HG02840 (cell line): Measurements from ENCODE around the gene GNL3.
"Not testable (repeated sequence)": the region's sequence is repeated elsewhere in the genome, so short reads cannot be mapped to it uniquely, and the experiment has no call there.

Experiments used
- ATAC-seq: cut with Tn5 transposase; IDR thresholded peaks from one replicate; pipeline ENCODE4 v1.9.1; 2021; ENCODE audit warnings: mild to moderate bottlenecking, moderate library complexity, moderate number of reproducible peaks; ENCODE audit not compliant: unreplicated experiment, low FRiP score

Gene GNL3, protein sequence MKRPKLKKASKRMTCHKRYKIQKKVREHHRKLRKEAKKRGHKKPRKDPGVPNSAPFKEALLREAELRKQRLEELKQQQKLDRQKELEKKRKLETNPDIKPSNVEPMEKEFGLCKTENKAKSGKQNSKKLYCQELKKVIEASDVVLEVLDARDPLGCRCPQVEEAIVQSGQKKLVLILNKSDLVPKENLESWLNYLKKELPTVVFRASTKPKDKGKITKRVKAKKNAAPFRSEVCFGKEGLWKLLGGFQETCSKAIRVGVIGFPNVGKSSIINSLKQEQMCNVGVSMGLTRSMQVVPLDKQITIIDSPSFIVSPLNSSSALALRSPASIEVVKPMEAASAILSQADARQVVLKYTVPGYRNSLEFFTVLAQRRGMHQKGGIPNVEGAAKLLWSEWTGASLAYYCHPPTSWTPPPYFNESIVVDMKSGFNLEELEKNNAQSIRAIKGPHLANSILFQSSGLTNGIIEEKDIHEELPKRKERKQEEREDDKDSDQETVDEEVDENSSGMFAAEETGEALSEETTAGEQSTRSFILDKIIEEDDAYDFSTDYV

DNA sequence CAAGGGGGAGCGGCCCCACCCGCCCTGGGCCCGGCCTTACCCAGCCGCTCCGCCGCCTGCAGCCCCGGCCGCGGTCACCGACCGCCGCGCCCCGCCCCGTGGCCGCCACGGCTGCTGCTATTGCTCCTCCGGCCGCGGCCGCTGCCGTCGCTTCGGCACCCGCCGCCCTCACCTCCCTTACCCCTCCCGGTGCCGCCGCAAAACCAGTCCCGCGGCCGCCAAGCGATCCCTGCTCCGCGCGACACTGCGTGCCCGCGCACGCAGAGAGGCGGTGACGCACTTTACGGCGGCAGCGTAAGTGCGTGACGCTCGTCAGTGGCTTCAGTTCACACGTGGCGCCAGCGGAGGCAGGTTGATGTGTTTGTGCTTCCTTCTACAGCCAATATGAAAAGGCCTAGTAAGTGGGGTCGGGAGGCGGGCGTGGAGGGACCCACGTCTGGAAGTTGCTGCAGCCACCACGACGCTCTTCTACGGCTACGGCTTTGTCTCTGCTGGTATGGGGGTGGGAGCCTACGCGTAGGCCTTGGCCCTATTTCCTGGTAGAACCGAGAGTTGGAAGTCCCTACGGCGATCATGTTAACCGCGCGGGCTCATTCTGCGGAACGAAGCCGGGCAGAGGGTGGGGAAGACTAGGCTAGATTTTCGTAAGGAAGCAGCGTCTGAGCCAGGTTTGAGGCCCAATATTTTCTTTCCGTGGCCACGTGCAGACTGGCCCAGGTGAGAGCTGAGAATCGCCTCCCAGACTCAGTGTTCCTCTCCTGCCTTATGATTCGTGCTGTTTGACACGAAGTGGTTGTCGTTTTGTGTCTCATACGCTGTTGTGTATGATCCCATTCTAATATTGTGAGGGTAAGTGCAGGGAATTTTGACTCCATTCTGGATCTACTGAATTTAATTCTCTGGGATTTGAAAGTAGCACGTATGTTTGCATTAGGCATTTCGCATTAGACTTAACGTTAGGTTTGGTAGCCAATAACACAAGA is at the start of gene GNL3, which contains the start of gene PBRM1:
GNL3 (plus strand) TSS at position 324 of the 983 bp plus-strand sequence; CDS start at position 385, 61 bp downstream.
PBRM1 (minus strand) TSS at position 205 of the 983 bp plus-strand sequence.
- ATAC-seq: peak; percentile 78

DNA sequence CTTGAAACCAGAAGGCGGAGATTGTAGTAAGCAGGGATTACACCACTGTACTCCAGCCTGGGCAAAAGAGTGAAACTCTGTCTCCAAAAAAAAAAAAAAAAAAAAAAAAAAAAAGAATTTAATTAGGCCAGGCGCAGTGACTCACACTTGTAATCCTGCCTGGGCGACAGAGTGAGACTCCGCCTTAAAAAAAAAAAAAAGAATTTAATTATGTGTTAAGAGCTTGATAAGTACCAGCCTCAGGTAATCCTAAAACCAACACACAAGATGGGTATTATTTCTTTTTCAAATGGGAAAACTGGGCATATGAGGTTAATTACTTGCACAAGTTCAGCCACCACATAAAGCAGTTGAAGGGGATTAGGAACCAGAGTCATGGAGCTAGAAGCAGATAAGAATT is 49.2 kb upstream of the GNL3 start:
- no peak for ATAC-seq

DNA sequence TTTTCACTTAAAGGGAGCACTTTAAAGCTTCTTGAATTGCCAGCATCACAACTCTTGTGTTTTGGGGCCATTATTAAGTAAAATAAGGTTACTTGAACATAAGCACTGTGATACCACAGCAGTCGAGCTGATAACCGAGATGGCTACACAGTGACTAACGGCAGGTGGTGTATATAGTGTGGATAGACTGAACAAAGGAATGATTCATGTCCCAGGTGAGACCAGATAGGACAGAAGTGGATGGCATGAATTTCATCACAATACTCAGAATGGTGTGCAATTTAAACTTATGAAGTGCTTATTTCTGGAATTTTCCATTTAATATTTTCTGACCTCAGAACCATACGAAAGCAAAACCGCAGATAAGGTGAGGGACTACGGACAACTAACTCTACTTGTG is 40.3 kb upstream of the GNL3 start:
- no peak for ATAC-seq

DNA sequence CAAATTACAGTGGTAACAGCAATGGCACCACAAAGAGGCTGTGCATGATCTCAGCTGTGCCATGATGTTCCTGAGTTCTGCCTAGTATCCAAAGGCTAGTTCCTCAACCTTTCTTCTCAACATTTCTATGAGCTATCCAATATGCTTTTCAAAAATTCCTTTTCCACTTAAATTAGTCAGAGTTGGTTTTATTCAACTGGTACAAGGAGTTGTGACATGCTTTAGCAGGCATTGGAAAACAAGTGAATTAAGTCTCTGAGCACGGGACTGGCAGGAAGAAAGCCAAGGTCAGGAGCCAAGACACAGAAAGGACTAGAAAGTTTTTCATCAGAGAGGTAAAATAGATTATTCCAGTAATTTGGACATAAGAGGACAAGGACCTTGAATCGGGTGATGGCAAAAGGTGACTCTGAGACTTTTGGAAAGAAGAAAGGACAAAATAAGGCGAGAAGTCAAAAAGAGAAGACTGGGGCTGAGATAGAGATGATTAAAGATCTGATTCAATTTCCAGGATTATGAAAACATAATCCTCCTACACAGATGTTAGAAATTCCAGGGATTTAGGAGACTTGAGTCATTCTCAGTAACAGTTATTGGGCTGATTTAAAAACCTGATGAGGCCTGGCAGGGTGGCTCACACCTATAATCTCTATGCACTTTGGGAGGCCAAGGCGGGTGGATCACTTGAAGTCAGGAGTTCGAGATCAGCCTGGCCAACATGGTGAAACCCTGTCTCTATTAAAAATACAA is 36.2 kb upstream of the GNL3 start:
- ATAC-seq: no peak

DNA sequence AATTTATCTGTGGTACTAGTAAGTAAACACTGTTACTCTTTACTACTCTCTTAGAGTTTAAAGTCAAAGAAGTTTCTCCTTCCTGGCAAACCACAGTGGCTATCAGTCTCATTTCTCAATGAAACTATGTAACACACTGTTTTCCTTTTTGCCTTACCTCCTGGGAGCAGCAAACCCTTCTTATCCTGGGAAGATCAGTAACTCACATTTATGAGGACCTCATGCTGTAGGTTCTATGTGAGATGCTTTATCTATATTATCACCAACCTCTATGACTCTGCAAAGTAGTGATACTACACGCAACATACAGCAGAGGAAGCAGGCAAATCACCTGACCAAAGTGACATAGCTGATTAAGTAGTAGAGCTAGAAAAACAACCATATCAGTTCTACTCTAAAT is 35.4 kb upstream of the GNL3 start:
- no peak for ATAC-seq

DNA sequence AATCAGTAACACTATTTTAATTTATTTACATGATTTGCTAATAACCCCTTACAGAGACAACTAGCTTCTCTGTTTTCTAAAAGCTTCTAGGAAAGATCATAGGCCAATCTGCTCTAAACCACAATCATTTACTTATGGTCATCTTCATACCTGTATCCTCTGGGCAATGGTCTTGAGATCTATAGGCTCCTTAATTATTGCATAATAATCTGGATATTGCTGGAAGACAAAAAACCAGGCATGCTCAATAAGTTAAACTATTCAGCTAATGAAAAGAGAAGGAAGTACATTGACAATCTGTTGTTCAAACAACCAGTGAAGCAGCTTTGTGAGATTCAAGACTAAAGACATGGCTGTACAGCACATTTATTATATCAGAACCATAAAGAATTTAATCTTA is 34.2 kb upstream of the GNL3 start:
- ATAC-seq: no peak

DNA sequence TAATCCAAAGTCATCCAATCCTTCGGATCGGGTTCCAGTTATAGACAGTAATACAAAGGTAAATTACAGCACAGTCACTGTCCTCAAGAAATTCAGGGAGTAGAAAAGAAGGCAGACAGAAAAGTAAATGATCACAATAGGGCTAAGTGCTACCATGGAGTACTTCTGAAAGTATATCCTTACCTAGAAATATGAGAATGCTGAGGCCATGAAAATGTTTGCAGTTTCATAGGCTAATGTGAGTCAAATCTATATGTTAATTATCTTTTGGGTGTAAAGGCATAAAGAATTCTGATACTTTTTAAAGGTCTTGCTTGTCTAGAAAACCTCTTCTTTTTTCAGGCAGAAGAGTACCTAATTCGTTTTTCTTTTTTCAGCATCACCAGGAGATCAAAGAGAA is 29.9 kb upstream of the GNL3 start:
- ATAC-seq: no peak

DNA sequence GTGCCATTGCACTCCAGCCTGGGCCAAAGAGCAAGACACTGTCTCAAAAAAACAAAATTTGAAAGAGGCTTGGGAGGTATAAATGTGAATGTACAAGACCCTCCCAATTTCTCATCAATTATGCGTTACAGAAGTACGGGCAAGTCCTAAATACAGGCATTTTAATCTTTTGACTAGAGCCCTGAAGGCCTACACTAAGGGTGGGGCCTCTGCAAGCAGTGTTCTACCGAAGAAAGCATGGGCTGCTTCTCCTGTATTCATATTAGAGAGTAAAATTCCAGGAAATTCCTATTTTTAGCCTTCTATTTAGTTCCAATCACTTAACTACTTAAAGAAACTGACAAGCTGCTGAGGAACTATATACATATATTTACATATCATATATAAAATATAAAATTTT is 25.8 kb upstream of the GNL3 start:
- no peak for ATAC-seq

DNA sequence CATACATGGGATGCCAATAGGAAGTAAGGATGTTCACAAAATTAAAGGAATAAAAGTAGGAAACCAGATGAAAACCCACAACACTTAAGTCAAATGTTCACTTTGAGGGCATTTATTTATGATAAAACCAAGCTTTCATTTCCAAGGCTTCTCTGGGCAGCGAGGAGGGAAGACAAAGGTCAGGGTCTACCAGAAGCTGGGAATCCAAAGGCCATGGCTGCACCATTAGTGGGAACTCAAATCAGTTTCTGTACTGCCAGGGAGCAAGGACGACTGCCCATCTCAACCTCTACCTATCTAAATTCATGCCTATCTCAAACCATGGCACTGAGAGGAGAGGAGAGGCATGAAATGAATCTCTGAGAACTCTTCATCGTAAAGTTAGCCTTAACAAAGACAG is 22.7 kb upstream of the GNL3 start:
- no peak for ATAC-seq

DNA sequence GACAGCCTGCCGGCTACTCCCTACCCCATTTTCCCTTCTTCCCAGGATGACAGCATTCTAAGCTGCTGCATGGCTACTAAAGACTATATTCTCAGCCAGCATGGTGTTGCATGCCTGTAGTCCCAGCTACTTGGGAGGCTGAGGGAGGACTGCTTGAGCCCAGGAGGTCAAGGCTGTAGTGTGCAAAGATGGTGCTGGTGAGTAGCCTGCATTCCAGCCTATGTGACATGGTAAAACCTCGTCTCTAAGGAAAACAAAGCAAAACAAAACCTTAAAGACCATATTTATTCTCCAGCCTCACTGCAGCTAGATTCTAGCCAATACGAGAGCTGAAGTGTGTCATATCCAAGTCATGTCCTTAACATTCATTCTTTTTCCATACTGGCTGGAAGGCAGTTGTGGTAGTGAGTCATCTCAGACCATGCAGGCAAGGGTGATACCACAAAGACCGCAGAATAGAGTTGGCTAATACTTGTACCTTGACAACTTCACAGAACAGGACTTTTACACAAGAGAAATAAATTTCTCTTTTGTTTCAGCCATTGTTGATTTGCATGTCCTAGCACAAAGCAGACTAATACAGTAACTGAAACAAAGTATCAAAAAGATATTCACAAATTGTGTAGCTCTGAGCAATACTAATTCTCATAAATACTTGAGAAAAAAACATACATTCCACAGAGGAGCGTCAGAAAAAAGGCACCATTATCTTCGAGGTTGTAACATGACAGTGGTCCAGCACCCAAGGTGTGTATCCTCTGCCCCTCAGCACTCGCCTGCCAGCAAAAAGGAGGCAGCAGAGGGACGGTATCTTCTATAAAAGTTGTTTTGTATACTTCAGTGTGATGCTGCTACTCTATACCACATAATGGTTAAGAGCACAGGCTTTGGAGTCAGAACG is 15.0 kb upstream of the GNL3 start:
- ATAC-seq: peak; percentile 67

DNA sequence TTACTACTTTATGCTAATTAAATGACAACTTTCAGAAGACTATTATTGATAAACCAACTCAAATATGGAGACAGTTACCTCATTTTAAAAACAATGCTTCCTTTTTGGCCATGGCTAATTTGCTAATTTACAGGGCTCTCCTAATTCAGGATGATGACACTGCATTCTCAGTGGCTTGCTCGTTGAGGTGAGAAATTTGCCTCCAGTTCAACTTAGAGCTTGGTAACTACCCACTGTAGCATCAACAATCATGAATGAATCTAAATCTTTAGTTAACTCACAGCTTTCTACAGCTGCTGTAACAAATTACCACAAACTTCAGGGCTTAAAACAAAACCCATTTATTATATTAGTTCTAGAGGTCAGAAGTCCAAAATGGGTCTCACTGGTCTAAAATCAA is 14.2 kb upstream of the GNL3 start:
- no peak for ATAC-seq

DNA sequence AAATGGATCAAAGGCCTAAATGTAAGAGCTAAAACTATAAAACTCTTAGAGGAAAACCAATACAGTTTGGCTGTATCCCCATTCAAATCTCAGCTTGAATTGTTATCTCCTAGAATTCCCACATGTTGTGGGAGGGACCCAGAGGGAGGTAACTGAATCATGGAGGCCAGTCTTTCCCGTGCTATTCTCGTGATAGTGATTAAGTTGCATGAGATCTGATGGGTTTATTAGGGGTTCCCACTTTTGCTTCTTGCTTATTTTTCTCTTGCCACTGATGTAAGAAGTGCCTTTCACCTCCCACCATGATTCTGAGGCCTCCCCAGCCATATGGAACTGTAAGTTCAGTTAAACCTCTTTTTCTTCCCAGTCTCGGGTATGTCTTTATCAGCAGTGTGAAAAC is 9.6 kb upstream of the GNL3 start:
- ATAC-seq: not testable (repeated sequence)

DNA sequence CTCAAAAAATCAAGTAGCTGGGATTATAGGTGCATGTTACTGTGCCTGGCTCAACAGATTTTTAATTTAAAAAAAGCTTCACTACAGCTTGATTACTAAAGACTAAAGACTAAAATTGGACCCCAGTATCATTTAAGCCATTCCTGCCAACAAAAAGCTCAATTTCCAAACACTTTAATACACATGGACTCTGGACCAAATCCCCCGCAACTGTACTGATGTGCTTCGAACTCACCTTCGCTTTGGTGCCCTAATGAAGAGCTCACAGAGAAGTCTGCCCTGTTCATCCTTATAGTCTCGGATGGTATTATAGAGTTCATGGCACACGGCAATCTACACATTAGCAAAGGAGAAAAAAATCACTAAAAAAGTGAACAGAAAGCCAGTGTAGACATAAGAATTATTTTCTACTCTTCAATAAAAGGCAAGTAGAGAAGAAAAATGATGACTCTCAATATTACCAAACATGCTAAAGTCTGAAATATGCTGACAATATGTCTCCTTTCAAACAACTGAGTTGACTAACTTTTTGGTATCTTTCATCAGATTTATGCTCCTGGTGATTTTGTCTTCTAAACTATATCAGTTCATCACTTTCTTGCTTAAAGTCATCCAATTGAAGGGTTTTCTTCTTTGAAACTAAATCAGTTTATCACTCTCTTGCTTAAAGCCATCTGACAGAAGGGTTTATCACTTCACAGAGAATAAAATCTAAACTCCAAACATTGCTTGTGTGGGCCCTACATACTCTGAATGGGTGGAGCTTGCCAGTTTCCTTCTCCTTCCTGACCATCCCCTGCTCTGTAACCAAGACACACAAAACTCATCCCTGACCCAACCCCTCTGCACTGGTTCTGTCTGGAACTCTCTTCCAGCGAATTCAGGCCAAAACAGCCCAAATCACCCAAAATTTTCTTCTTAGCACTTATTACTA is 7.3 kb upstream of the GNL3 start:
- no peak for ATAC-seq

DNA sequence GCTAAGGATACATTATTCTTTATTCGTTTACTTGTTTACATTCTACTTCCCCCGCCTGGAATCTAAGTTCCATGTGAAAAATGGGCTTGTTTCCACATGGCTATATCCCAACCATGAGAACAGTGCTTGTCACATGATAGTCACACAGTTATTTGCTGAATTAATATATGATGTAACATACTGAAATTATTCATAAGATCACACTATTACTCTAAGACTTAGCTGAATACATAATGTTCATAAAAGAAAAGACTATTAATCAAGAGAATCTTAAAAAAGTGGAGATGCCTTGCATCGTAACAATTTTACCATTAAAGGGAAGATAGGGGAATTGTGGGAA is 6.7 kb upstream of the GNL3 start:
- no peak for ATAC-seq

DNA sequence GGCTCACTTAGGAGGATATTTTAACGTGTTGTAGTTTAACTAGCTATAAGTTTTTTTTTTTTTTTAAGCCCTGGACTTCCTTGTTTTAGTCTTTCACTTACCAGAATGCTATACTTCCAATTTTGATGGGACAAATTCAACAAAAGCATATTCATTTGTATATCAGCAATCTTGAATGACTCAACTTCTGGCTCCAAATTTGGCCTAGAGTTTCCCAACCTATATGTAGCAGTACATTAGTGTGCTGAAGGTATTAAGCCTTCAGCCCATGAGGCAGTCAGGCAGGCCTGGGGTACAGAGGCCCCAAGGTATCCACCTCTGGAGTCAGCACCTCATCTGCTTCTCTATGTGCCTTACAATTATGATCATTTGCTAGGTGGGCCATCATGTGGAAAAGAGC is 6.0 kb upstream of the GNL3 start:
- no peak for ATAC-seq

DNA sequence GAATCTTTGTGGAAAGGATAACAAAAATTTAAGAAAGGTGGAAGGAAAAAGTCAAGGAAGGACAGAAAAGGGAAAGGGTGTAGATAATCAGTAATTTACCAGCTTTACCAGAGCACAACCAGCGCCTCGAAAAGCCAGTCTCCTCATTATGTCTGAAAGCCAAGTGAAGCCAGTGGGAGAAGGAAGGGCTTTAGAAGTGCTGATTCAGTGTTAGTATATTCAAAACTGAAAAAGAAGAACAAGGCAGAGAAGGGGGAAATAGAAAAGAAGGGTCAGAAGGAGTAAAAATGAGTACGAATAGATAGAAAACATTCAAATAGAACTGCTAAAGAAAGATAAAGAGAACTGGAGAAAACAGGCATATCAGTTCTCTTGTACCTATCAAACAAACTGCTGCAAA is 4.2 kb upstream of the GNL3 start:
- no peak for ATAC-seq

DNA sequence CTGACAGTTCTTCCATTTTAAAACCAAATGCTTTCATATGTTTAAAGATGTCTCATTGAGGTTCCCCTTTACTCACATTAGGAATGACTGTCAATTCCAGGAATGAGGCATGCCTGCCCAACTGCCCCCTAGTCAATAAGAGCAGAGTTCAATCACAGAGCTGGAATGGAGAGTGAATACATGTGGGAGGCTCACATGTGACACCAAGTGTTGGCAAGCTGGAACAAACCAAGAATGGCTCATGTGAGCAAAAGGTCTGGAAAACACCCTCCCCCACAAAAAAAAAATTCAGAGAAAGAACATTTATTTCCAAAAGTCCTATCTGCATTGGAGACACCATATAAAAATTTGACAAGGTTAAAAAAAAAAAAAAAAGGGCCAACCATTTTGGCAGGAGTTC is 3.8 kb upstream of the GNL3 start:
- ATAC-seq: no peak

DNA sequence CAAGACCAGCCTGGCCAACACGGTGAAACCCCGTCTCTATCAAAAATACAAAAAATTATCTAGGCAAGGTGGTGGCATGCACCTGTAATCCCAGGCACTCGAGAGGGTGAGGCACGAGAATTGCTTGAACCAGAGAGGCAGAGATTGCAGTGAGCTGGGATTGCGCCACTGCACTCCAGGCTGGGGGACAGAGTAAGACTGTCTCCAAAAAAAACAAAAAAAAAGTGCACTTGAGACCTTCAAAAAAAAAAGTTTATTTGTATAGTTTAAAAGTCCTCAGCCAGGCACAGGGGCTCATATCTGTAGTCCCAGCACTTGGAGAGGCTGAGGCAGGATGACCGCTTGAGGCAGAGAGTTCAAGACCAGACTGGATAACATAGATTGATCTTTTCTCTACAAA is 2.2 kb upstream of the GNL3 start:
- no peak for ATAC-seq
